IMR-90 (cell line): ENCODE data around the gene NADK2. TPM values are rescaled to one million over a fixed set of nuclear protein-coding genes. Genes with fewer than 3 reads are reported as not detected.

Source experiments
- ATAC-seq: fragments of 200-7000 bp; cut with Tn5 transposase; 2 replicates; pipeline ENCODE4 v1.9.1; 2020; ENCODE audit warnings: low read depth, mild to moderate bottlenecking, moderate library complexity
- BruUV-seq: library from RNA; stranded (reverse); fragments of 400-500 nt; replicated peaks from 2 replicates; lab custom pipeline; 2021; lab: Mats Ljungman, UMichigan
- CTCF ChIA-PET: fragments of 300-600 bp; formaldehyde crosslinking; extraction: SDS; loops from one replicate; lab custom pipeline; 2021; ENCODE audit warnings: antibody characterized with exemption; lab: Yijun Ruan, JAX
- POLR2A ChIA-PET: fragments of 300-600 bp; sonication (Branson Sonifier 250); formaldehyde crosslinking; loops from one replicate; lab custom pipeline; 2022; ENCODE audit warnings: antibody characterized with exemption; ENCODE audit not compliant: unreplicated experiment; lab: Charles Lee
- DNase-seq: peaks from one replicate; pipeline ENCODE4 v3.0.0; 2013
- H2AFZ ChIP-seq: replicated peaks from 2 replicates; pipeline ENCODE3; 2013; ENCODE audit warnings: low read length, mild to moderate bottlenecking; ENCODE audit not compliant: poor library complexity
- H2AK5ac ChIP-seq: 2 replicates; pipeline ENCODE4 v1.6.1; 2013; ENCODE audit warnings: low read depth, low read length, inconsistent platforms
- H2AK9ac ChIP-seq: replicated peaks from 2 replicates; pipeline ENCODE3; 2013; ENCODE audit warnings: mild to moderate bottlenecking, low read depth, low read length, moderate library complexity; ENCODE audit not compliant: poor library complexity
- H2BK120ac ChIP-seq: 2 replicates; pipeline ENCODE4 v1.6.1; 2013; ENCODE audit warnings: low read depth, low read length, inconsistent platforms
- H2BK15ac ChIP-seq: 3 replicates; pipeline ENCODE4 v1.6.1; 2013; ENCODE audit warnings: low read depth, low read length, inconsistent platforms
- H2BK20ac ChIP-seq: 2 replicates; pipeline ENCODE4 v1.6.1; 2013; ENCODE audit warnings: low read depth, mild to moderate bottlenecking, inconsistent platforms, low read length, moderate library complexity
- H2BK5ac ChIP-seq: 2 replicates; pipeline ENCODE4 v1.6.1; 2013; ENCODE audit warnings: mild to moderate bottlenecking, low read depth, low read length, inconsistent platforms; ENCODE audit not compliant: poor library complexity, severe bottlenecking
- H3K14ac ChIP-seq: replicated peaks from 2 replicates; pipeline ENCODE4 v1.6.1; 2013; ENCODE audit warnings: low read depth, low read length, inconsistent platforms
- H3K18ac ChIP-seq: 2 replicates; pipeline ENCODE4 v1.6.1; 2013; ENCODE audit warnings: low read depth, low read length, control low read depth
- H3K23ac ChIP-seq: 2 replicates; pipeline ENCODE4 v1.6.1; 2013; ENCODE audit warnings: low read depth, low read length, inconsistent platforms
- H3K27ac ChIP-seq: 2 replicates; pipeline ENCODE4 v1.5.1; 2013; ENCODE audit warnings: mild to moderate bottlenecking, control low read depth, low read length; ENCODE audit not compliant: insufficient read depth
- H3K27me3 ChIP-seq: 2 replicates; pipeline ENCODE4 v1.6.1; 2013; ENCODE audit warnings: low read length; ENCODE audit not compliant: control insufficient read depth, insufficient read depth
- H3K36me3 ChIP-seq: 2 replicates; pipeline ENCODE4 v1.6.1; 2013; ENCODE audit warnings: low read length, mixed read lengths; ENCODE audit not compliant: control insufficient read depth, insufficient read depth
- H3K4ac ChIP-seq: 2 replicates; pipeline ENCODE4 v1.6.1; 2013; ENCODE audit warnings: low read depth, low read length, inconsistent platforms
- H3K4me1 ChIP-seq: 2 replicates; pipeline ENCODE4 v1.6.1; 2013; ENCODE audit warnings: low read length, mixed read lengths; ENCODE audit not compliant: control insufficient read depth, insufficient read depth
- H3K4me2 ChIP-seq: 2 replicates; pipeline ENCODE4 v1.6.1; 2013; ENCODE audit warnings: low read depth, mild to moderate bottlenecking, control low read depth, low read length, moderate library complexity
- H3K4me3 ChIP-seq: 2 replicates; pipeline ENCODE4 v1.5.1; 2013; ENCODE audit warnings: low read depth, mild to moderate bottlenecking, control low read depth, low read length, moderate library complexity; ENCODE audit not compliant: insufficient read depth
- H3K56ac ChIP-seq: 2 replicates; pipeline ENCODE4 v1.6.1; 2013; ENCODE audit warnings: low read length, inconsistent platforms; ENCODE audit not compliant: insufficient read depth; ENCODE audit errors: extremely low read depth
- H3K79me1 ChIP-seq, 2 experiments: 2 replicates each; pipeline ENCODE4 v1.6.1; 2013; ENCODE audit warnings: low read length in 2 of 2, inconsistent platforms in 1 of 2, low read depth in 1 of 2
- H3K9ac ChIP-seq: 2 replicates; pipeline ENCODE4 v1.6.1; 2013; ENCODE audit warnings: low read depth, low read length, control low read depth
- H3K9me1 ChIP-seq: 2 replicates; pipeline ENCODE4 v1.6.1; 2013; ENCODE audit warnings: low read length, inconsistent platforms; ENCODE audit not compliant: insufficient read depth
- H3K9me3 ChIP-seq: 2 replicates; pipeline ENCODE4 v1.6.1; 2013; ENCODE audit warnings: low read length; ENCODE audit not compliant: control insufficient read depth, insufficient read depth
- H4K20me1 ChIP-seq: 2 replicates; pipeline ENCODE4 v1.6.1; 2013; ENCODE audit warnings: low read length, inconsistent platforms; ENCODE audit not compliant: insufficient read depth
- H4K5ac ChIP-seq: 2 replicates; pipeline ENCODE4 v1.6.1; 2013; ENCODE audit warnings: mild to moderate bottlenecking, low read depth, low read length, control low read depth
- H4K8ac ChIP-seq, 2 experiments: 2 replicates each; pipeline ENCODE4 v1.6.1; 2013; ENCODE audit warnings: low read depth in 2 of 2, low read length in 2 of 2, control low read depth in 1 of 2, inconsistent platforms in 1 of 2
- H4K91ac ChIP-seq: 2 replicates; pipeline ENCODE4 v1.6.1; 2013; ENCODE audit warnings: low read depth, low read length, inconsistent platforms; ENCODE audit not compliant: insufficient read depth
- WGBS, 2 experiments: methylation state at CpG; one replicate each; pipeline versions ENCODE4 v1.1.5 to v1.1.7; 2013; ENCODE audit warnings: missing lambda C conversion rate in 2 of 2; ENCODE audit not compliant: insufficient read length in 1 of 2; ENCODE audit errors: extremely low coverage in 2 of 2; 5-methylcytosine and 5-hydroxymethylcytosine counted together
- dilution Hi-C: fragments of 300-500 bp; cut with HindIII; formaldehyde crosslinking; loops from one replicate; pipeline ENCODE4 v1.14.3; 2018; ENCODE audit warnings: low sequenced_read_pairs; ENCODE audit not compliant: unreplicated experiment
- in situ Hi-C: fragments of 300-500 bp; cut with MboI; formaldehyde crosslinking; loops from 3 replicates; pipeline ENCODE4 v1.14.3; 2019; ENCODE audit warnings: low sequenced_read_pairs, inconsistent platforms, mixed read lengths
- intact Hi-C: fragments of 100-400 bp; cut with micrococcal nuclease; formaldehyde crosslinking; loops from 2 replicates; pipeline ENCODE4 v1.10.0; 2022
- polyA plus RNA-seq, 3 experiments: library from polyadenylated mRNA; depleted of rRNA; stranded (reverse); fragments of >200 nt; gene quantifications; 2 replicates each; pipeline ENCODE4 v1.2.3, GENCODE V29; 2012; ENCODE audit warnings: low replicate concordance in 1 of 3
- total RNA-seq: library from RNA; depleted of rRNA; stranded (reverse); fragments of >200 nt; gene quantifications from 2 replicates; pipeline ENCODE4 v1.2.3, GENCODE V29; 2012
- TF ChIP-seq, protein P1 (sequence below): fragments of 150-350 bp; IDR thresholded peaks from 2 replicates; pipeline ENCODE4 v1.6.1; 2017; ENCODE audit warnings: mild to moderate bottlenecking, antibody characterized with exemption, low read length, low read depth

The NADK2 gene
- total and polyA plus RNA-seq, 2 of the 4 experiments (the other 2 are of a cell fraction) = 7.4 to 17.4 TPM

DNA sequence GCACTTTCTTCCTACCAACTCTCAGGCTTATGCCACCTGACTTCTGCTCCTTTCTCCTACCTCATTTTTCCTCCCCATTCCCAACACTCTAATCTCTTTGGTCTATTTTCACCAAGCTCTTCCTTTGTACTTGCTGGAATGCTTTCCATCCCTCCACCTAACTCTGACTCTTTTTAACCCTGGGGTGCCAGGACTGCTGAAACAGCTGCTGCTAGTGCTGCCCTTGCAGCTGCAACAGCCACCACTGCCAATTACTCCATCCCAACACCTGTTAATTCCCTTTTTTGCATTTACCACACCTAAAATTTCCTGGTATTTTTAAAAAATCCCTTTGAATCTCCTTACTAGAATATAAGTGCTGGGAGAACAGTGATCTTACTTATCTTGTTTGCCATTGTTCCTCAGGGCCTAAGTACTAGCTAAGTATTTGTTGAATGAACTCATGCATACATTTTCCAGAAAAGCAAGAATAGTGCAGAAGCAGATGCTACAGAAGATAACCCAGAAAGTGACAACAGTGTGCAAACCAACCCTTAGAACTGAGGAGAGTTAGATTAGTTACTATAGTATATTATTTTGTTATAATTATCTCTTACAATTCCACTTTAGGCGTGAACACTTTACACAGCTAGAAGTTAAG, 11.5 kb downstream of the NADK2 start:
- Histone ChIP-seq H3K4me1 (peaks cover 5% of the 10 kb centered on the region), H4K5ac (no peak overlapping the region), H2BK20ac (no peak overlapping the region), H3K14ac (no peak overlapping the region), H3K4ac (no peak overlapping the region), H2AK9ac (no peak overlapping the region), H3K18ac (no peak overlapping the region), H3K9me1 (no peaks in the 10 kb centered on the region), H2BK5ac (no peak overlapping the region), H3K27me3 (no peaks in the 10 kb centered on the region), H4K20me1 (no peaks in the 10 kb centered on the region; the same call in 1 of the 2 replicates), H3K27ac (no peak overlapping the region), H3K4me3 (no peak overlapping the region), H4K91ac (no peak overlapping the region), H3K36me3 (no peaks in the 10 kb centered on the region), H2AK5ac (no peak overlapping the region), H3K56ac (no peak overlapping the region), H3K23ac (no peak overlapping the region), H2BK15ac (no peak overlapping the region), H4K8ac (no peak overlapping the region), H2AFZ (no peak overlapping the region), H3K9ac (no peak overlapping the region), H2BK120ac (no peak overlapping the region), H3K4me2 (no peak overlapping the region), H3K79me1 (peaks cover 5 to 17% of the 10 kb centered on the region in 2 experiments; a peak in 2 of 4 replicates), H3K9me3 (no peaks in the 10 kb centered on the region)
- POLR2A ChIA-PET = no interaction called here
- dilution Hi-C loops (no loop called here), intact Hi-C loops (no loop called here), in situ Hi-C loops (no loop called here)
- TF ChIP-seq, protein P1, sequence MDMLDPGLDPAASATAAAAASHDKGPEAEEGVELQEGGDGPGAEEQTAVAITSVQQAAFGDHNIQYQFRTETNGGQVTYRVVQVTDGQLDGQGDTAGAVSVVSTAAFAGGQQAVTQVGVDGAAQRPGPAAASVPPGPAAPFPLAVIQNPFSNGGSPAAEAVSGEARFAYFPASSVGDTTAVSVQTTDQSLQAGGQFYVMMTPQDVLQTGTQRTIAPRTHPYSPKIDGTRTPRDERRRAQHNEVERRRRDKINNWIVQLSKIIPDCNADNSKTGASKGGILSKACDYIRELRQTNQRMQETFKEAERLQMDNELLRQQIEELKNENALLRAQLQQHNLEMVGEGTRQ = no peak
- ATAC-seq = no peak
- DNase-seq = no peak
- CTCF ChIA-PET = no interaction called here
- BruUV-seq = no TSS peak
- no CpG with 5 or more reads among the region's 1 CpG for WGBS, 2 experiments
